SH-SY5Y (cell line): ENCODE measurements around the gene TANC1.

ENCODE experiments used
- GATA2 ChIP-seq: IDR thresholded peaks from 2 replicates; pipeline ENCODE4 v1.6.1; 2011; ENCODE audit warnings: mild to moderate bottlenecking, low read depth, low read length
- GATA3 ChIP-seq: IDR thresholded peaks from 2 replicates; pipeline ENCODE4 v1.6.1; 2011; ENCODE audit warnings: low read depth, mild to moderate bottlenecking, low read length, moderate library complexity

- TF ChIP-seq GATA2, result no peak
- TF ChIP-seq GATA3, result no peak
Measured at GRCh38 chr2:159183346-159183745, 214.9 kb downstream of the TANC1 start.
